ENCODE results near the gene DNAI1. TPM values are rescaled to one million over a fixed set of nuclear protein-coding genes. Genes with fewer than 3 reads are reported as not detected.

Gene DNAI1
- total RNA-seq, 1 donor from 2014 or later: not detected

DNA sequence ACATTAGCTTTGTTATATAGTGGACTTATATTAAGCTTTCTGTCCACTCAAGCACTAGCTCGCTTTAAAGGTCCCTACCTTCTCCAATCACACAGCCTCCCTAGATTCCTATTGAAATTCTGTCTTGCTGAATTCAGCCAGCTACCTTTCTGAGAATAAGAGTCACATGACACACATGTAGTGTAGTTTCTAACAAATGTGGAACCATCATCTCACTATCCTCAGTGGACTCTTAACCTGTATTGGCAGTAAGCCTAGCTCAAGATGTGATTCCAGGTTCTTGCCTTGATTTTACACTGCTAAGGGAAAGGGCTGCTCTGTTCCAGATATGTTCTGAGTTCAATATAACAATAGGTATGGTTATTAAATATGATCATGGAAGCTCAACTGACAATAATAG is 11.7 kb upstream of the DNAI1 start:
- Histone ChIP-seq H3K4me1 (ENCODE audit: control insufficient read depth in 3 of 3, insufficient read depth in 3 of 3, low read length in 3 of 3) (peaks cover 31 to 39% (median 35%) of the 10 kb centered on the region in 3 donors), H3K36me3 (ENCODE audit: control insufficient read depth in 3 of 3, insufficient read depth in 3 of 3, low read length in 3 of 3) (no peaks in the 10 kb centered on the region), H3K27ac (ENCODE audit: low read depth, low read length) (no peak overlapping the region), H3K9me3 (ENCODE audit: control insufficient read depth in 3 of 3, low read length in 3 of 3) (no peaks in the 10 kb centered on the region), H3K4me3 (ENCODE audit: low read length in 3 of 3) (no peak overlapping the region), H3K27me3 (ENCODE audit: control insufficient read depth in 3 of 3, insufficient read depth in 3 of 3, low read length in 3 of 3) (no peaks in the 10 kb centered on the region), H3K9ac (ENCODE audit: low read depth in 1 of 3, low read length in 3 of 3) (no peak overlapping the region)

- H3K27ac ChIP-seq (ENCODE audit: low read depth, low read length): no peak overlapping the region
- H3K9ac ChIP-seq (ENCODE audit: low read depth in 1 of 3, low read length in 3 of 3): no peak overlapping the region
- no peak overlapping the region for H3K4me3 ChIP-seq (ENCODE audit: low read length in 3 of 3)
- H3K27me3 ChIP-seq (ENCODE audit: control insufficient read depth in 3 of 3, insufficient read depth in 3 of 3, low read length in 3 of 3): no peaks in the 10 kb centered on the region
- H3K4me1 ChIP-seq (ENCODE audit: control insufficient read depth in 3 of 3, insufficient read depth in 3 of 3, low read length in 3 of 3): peaks cover 37 to 59% (median 43%) of the 10 kb centered on the region in 3 donors
- H3K9me3 ChIP-seq (ENCODE audit: control insufficient read depth in 3 of 3, low read length in 3 of 3): no peaks in the 10 kb centered on the region
- H3K36me3 ChIP-seq (ENCODE audit: control insufficient read depth in 3 of 3, insufficient read depth in 3 of 3, low read length in 3 of 3): no peaks in the 10 kb centered on the region
Observed at GRCh38 chr9:34450644-34451043, 8.0 kb upstream of the DNAI1 start.

- Histone ChIP-seq H3K9me3 (ENCODE audit: control insufficient read depth in 3 of 3, low read length in 3 of 3) (no peaks in the 10 kb centered on the region), H3K36me3 (ENCODE audit: control insufficient read depth in 3 of 3, insufficient read depth in 3 of 3, low read length in 3 of 3) (no peaks in the 10 kb centered on the region), H3K27ac (ENCODE audit: low read depth, low read length) (no peak overlapping the region), H3K4me1 (ENCODE audit: control insufficient read depth in 3 of 3, insufficient read depth in 3 of 3, low read length in 3 of 3) (peaks cover 37 to 64% (median 48%) of the 10 kb centered on the region in 3 donors), H3K9ac (ENCODE audit: low read depth in 1 of 3, low read length in 3 of 3) (peak overlapping the region in 2 of 3 donors; percentile 27 to 52), H3K4me3 (ENCODE audit: low read length in 3 of 3) (no peak overlapping the region), H3K27me3 (ENCODE audit: control insufficient read depth in 3 of 3, insufficient read depth in 3 of 3, low read length in 3 of 3) (no peaks in the 10 kb centered on the region)
Observed at GRCh38 chr9:34451135-34451534, 7.5 kb upstream of the DNAI1 start.

GRCh38 chr9:34451545-34451944 is 7.1 kb upstream of the DNAI1 start:
- Histone ChIP-seq H3K4me3 (ENCODE audit: low read length in 3 of 3) (no peak overlapping the region), H3K4me1 (ENCODE audit: control insufficient read depth in 3 of 3, insufficient read depth in 3 of 3, low read length in 3 of 3) (peaks cover 39 to 64% (median 49%) of the 10 kb centered on the region in 3 donors), H3K9ac (ENCODE audit: low read depth in 1 of 3, low read length in 3 of 3) (peak overlapping the region in 2 of 3 donors; percentile 27 to 52), H3K9me3 (ENCODE audit: control insufficient read depth in 3 of 3, low read length in 3 of 3) (no peaks in the 10 kb centered on the region), H3K27ac (ENCODE audit: low read depth, low read length) (no peak overlapping the region), H3K36me3 (ENCODE audit: control insufficient read depth in 3 of 3, insufficient read depth in 3 of 3, low read length in 3 of 3) (no peaks in the 10 kb centered on the region), H3K27me3 (ENCODE audit: control insufficient read depth in 3 of 3, insufficient read depth in 3 of 3, low read length in 3 of 3) (no peaks in the 10 kb centered on the region)

DNA sequence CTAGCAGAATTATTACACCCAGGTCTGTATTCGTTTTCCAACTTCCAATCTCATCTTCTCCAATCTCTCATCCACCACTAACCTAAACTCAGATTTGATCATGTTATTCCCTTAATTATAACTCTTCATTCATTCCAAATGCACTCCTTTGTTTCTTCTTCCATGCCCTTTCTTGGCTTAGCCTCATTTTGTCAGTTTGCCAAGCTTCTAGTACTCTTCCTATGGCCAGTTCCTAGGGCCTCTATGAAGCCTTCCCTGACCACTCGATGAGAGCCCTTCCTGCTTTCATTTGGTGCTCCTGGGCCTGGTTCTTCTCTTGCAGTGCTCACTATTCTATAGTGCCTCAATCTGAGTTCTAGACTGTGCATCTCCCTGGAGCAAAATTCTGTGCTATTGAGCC is 6.0 kb upstream of the DNAI1 start:
- no peak overlapping the region for H3K27ac ChIP-seq (ENCODE audit: low read depth, low read length)
- peaks cover 40 to 68% (median 54%) of the 10 kb centered on the region in 3 donors for H3K4me1 ChIP-seq (ENCODE audit: control insufficient read depth in 3 of 3, insufficient read depth in 3 of 3, low read length in 3 of 3)
- no peak overlapping the region for H3K4me3 ChIP-seq (ENCODE audit: low read length in 3 of 3)
- no peaks in the 10 kb centered on the region for H3K36me3 ChIP-seq (ENCODE audit: control insufficient read depth in 3 of 3, insufficient read depth in 3 of 3, low read length in 3 of 3)
- no peaks in the 10 kb centered on the region for H3K27me3 ChIP-seq (ENCODE audit: control insufficient read depth in 3 of 3, insufficient read depth in 3 of 3, low read length in 3 of 3)
- no peak overlapping the region for H3K9ac ChIP-seq (ENCODE audit: low read depth in 1 of 3, low read length in 3 of 3)
- no peaks in the 10 kb centered on the region for H3K9me3 ChIP-seq (ENCODE audit: control insufficient read depth in 3 of 3, low read length in 3 of 3)

- no peaks in the 10 kb centered on the region for H3K36me3 ChIP-seq (ENCODE audit: control insufficient read depth in 3 of 3, insufficient read depth in 3 of 3, low read length in 3 of 3)
- no peaks in the 10 kb centered on the region for H3K27me3 ChIP-seq (ENCODE audit: control insufficient read depth in 3 of 3, insufficient read depth in 3 of 3, low read length in 3 of 3)
- peak overlapping the region; percentile 43 for H3K27ac ChIP-seq (ENCODE audit: low read depth, low read length)
- no peak overlapping the region for H3K4me3 ChIP-seq (ENCODE audit: low read length in 3 of 3)
- no peaks in the 10 kb centered on the region for H3K9me3 ChIP-seq (ENCODE audit: control insufficient read depth in 3 of 3, low read length in 3 of 3)
- no peak overlapping the region for H3K9ac ChIP-seq (ENCODE audit: low read depth in 1 of 3, low read length in 3 of 3)
- H3K4me1 ChIP-seq (ENCODE audit: control insufficient read depth in 3 of 3, insufficient read depth in 3 of 3, low read length in 3 of 3): peaks cover 40 to 73% (median 59%) of the 10 kb centered on the region in 3 donors
Observed at GRCh38 chr9:34454571-34455065, 4.0 kb upstream of the DNAI1 start.

GRCh38 chr9:34456151-34456550 is 2.5 kb upstream of the DNAI1 start:
- peak overlapping the region in 1 of 3 donors; percentile 95 for H3K9ac ChIP-seq (ENCODE audit: low read depth in 1 of 3, low read length in 3 of 3)
- no peaks in the 10 kb centered on the region for H3K9me3 ChIP-seq (ENCODE audit: control insufficient read depth in 3 of 3, low read length in 3 of 3)
- peaks cover 34 to 66% (median 52%) of the 10 kb centered on the region in 3 donors for H3K4me1 ChIP-seq (ENCODE audit: control insufficient read depth in 3 of 3, insufficient read depth in 3 of 3, low read length in 3 of 3)
- H3K36me3 ChIP-seq (ENCODE audit: control insufficient read depth in 3 of 3, insufficient read depth in 3 of 3, low read length in 3 of 3): no peaks in the 10 kb centered on the region
- no peaks in the 10 kb centered on the region for H3K27me3 ChIP-seq (ENCODE audit: control insufficient read depth in 3 of 3, insufficient read depth in 3 of 3, low read length in 3 of 3)
- H3K4me3 ChIP-seq (ENCODE audit: low read length in 3 of 3): no peak overlapping the region
- H3K27ac ChIP-seq (ENCODE audit: low read depth, low read length): no peak overlapping the region

- Histone ChIP-seq H3K9ac (ENCODE audit: low read depth in 1 of 3, low read length in 3 of 3) (peak overlapping the region; percentile 84 to 95 (median 88)), H3K4me3 (ENCODE audit: low read length in 3 of 3) (peak overlapping the region; percentile 91 to 99 (median 94)), H3K4me1 (ENCODE audit: control insufficient read depth in 3 of 3, insufficient read depth in 3 of 3, low read length in 3 of 3) (peaks cover 28 to 60% (median 47%) of the 10 kb centered on the region in 3 donors), H3K27me3 (ENCODE audit: control insufficient read depth in 3 of 3, insufficient read depth in 3 of 3, low read length in 3 of 3) (no peaks in the 10 kb centered on the region), H3K27ac (ENCODE audit: low read depth, low read length) (peak overlapping the region; percentile 83), H3K9me3 (ENCODE audit: control insufficient read depth in 3 of 3, low read length in 3 of 3) (no peaks in the 10 kb centered on the region), H3K36me3 (ENCODE audit: control insufficient read depth in 3 of 3, insufficient read depth in 3 of 3, low read length in 3 of 3) (no peaks in the 10 kb centered on the region)
Observed at GRCh38 chr9:34456746-34457145, 1.9 kb upstream of the DNAI1 start.

- peak overlapping the region; percentile 91 to 99 (median 94) for H3K4me3 ChIP-seq (ENCODE audit: low read length in 3 of 3)
- H3K27me3 ChIP-seq (ENCODE audit: control insufficient read depth in 3 of 3, insufficient read depth in 3 of 3, low read length in 3 of 3): no peaks in the 10 kb centered on the region
- H3K27ac ChIP-seq (ENCODE audit: low read depth, low read length): peak overlapping the region; percentile 83
- no peaks in the 10 kb centered on the region for H3K36me3 ChIP-seq (ENCODE audit: control insufficient read depth in 3 of 3, insufficient read depth in 3 of 3, low read length in 3 of 3)
- no peaks in the 10 kb centered on the region for H3K9me3 ChIP-seq (ENCODE audit: control insufficient read depth in 3 of 3, low read length in 3 of 3)
- peaks cover 28 to 55% (median 42%) of the 10 kb centered on the region in 3 donors for H3K4me1 ChIP-seq (ENCODE audit: control insufficient read depth in 3 of 3, insufficient read depth in 3 of 3, low read length in 3 of 3)
- H3K9ac ChIP-seq (ENCODE audit: low read depth in 1 of 3, low read length in 3 of 3): peak overlapping the region; percentile 84 to 95 (median 88)
Observed at GRCh38 chr9:34457266-34458012, 1.2 kb upstream of the DNAI1 start.

GRCh38 chr9:34458959-34459340 is 345 bp downstream of the DNAI1 start:
- H3K4me1 ChIP-seq (ENCODE audit: control insufficient read depth in 3 of 3, insufficient read depth in 3 of 3, low read length in 3 of 3): peaks cover 28 to 44% (median 35%) of the 10 kb centered on the region in 3 donors
- H3K9me3 ChIP-seq (ENCODE audit: control insufficient read depth in 3 of 3, low read length in 3 of 3): no peaks in the 10 kb centered on the region
- H3K9ac ChIP-seq (ENCODE audit: low read depth in 1 of 3, low read length in 3 of 3): peak overlapping the region in 1 of 3 donors; percentile 33
- no peak overlapping the region for H3K27ac ChIP-seq (ENCODE audit: low read depth, low read length)
- peak overlapping the region; percentile 48 to 73 (median 72) for H3K4me3 ChIP-seq (ENCODE audit: low read length in 3 of 3)
- H3K36me3 ChIP-seq (ENCODE audit: control insufficient read depth in 3 of 3, insufficient read depth in 3 of 3, low read length in 3 of 3): no peaks in the 10 kb centered on the region
- no peaks in the 10 kb centered on the region for H3K27me3 ChIP-seq (ENCODE audit: control insufficient read depth in 3 of 3, insufficient read depth in 3 of 3, low read length in 3 of 3)
